Activated CD4-positive, alpha-beta memory T cell treated with anti-CD3 and anti-CD28 coated beads, Interleukin-2, amount 10 ng/mL, durations not matched to agents 7 days and 5 days (primary cell): ENCODE data around the gene CACNA1C. TPM values are rescaled to one million over a fixed set of nuclear protein-coding genes. Genes with fewer than 3 reads are reported as not detected.

Experiments used
- CTCF ChIA-PET: fragments of 350-600 bp; sonication (Branson Sonifier 250); formaldehyde crosslinking; loops from one replicate; lab custom pipeline; 2021; ENCODE audit warnings: antibody characterized with exemption, inconsistent platforms; lab: Charles Lee
- POLR2A ChIA-PET: fragments of 350-600 bp; sonication (Branson Sonifier 250); formaldehyde crosslinking; loops from one replicate; lab custom pipeline; 2021; ENCODE audit warnings: antibody characterized with exemption; lab: Charles Lee
- DNase-seq: peaks from one replicate; pipeline ENCODE4 v3.0.0-alpha.2; 2020
- H3K27ac Mint-ChIP-seq: one replicate; pipeline ENCODE4 v1.8.0; 2021; ENCODE audit warnings: mild to moderate bottlenecking, mixed read lengths
- H3K27me3 Mint-ChIP-seq: one replicate; pipeline ENCODE4 v1.8.0; 2021; ENCODE audit warnings: mixed read lengths
- H3K36me3 Mint-ChIP-seq: one replicate; pipeline ENCODE4 v1.8.0; 2021; ENCODE audit warnings: low read depth, mixed read lengths
- H3K4me1 Mint-ChIP-seq: one replicate; pipeline ENCODE4 v1.8.0; 2021; ENCODE audit warnings: mixed read lengths
- H3K4me3 Mint-ChIP-seq: one replicate; pipeline ENCODE4 v1.8.0; 2021; ENCODE audit warnings: mild to moderate bottlenecking, mixed read lengths
- H3K9me3 Mint-ChIP-seq: one replicate; pipeline ENCODE4 v1.8.0; 2021; ENCODE audit warnings: mixed read lengths
- total RNA-seq, 2 experiments: library from RNA; stranded (reverse); gene quantifications; one replicate each; pipeline ENCODE4 v1.2.3, GENCODE V29; 2021

Gene CACNA1C
- total RNA-seq, 2 experiments from 2014 or later, result 0.30 TPM

DNA sequence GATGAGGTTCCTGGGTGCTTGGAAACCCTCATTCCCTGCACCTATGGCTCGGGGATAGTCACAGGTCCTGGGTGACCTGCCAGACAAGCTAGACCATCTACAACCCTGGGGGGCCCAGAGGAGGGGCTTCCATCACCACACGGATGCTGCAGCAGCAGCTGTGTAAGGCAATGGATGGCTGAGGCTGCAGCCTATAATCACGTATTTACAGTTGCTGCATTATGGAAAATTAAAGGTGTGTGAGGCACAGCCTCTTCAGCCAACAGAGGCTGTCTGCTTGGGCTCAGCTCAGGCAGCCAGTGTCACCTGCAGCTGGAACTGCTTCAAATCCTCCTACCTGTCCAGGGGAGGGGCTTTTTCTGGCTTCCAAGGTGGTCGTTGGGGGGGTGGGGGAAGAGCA lies 268.1 kb downstream of the CACNA1C start:
- H3K27me3 Mint-ChIP-seq, result peaks cover 14% of the 10 kb centered on the region
- POLR2A ChIA-PET, result no interaction called here
- no peak overlapping the region for H3K4me3 Mint-ChIP-seq
- no peaks in the 10 kb centered on the region for H3K4me1 Mint-ChIP-seq
- no peaks in the 10 kb centered on the region for H3K9me3 Mint-ChIP-seq
- DNase-seq, result no peak
- CTCF ChIA-PET, result no interaction called here
- no peaks in the 10 kb centered on the region for H3K36me3 Mint-ChIP-seq
- no peak overlapping the region for H3K27ac Mint-ChIP-seq

DNA sequence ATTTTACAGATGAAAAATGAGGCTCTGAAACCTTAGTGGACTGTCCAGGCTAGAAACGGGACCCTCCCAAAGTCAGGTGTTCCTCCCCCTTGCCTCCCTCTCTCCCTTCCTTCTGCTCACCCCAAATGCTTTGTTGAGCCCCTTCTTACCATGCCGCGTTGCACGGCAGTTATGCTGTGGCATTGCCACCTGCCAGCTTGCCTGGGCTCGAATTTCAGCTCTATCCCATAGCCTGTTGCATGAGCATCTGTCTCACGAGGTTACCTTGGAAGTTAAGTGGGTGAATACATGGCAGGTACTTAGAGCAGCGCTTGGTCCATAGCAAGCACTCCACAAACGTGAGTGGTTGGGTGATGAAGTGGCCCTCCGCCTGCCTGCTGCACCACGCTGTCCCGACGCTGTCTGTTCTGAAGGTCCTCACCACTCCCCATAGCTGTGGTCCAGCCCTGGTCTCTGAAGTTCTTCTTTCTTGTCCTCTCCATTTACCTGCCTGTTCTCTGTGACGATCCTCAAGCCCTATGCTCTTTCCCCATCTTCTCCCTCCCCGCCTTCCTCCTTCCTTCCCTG lies 269.9 kb downstream of the CACNA1C start:
- Mint-ChIP-seq H3K27me3 (peaks cover 20% of the 10 kb centered on the region), H3K9me3 (no peaks in the 10 kb centered on the region), H3K4me1 (no peaks in the 10 kb centered on the region), H3K27ac (no peak overlapping the region), H3K36me3 (no peaks in the 10 kb centered on the region), H3K4me3 (no peak overlapping the region)
- no peak for DNase-seq
- CTCF ChIA-PET, result no interaction called here
- POLR2A ChIA-PET, result no interaction called here

DNA sequence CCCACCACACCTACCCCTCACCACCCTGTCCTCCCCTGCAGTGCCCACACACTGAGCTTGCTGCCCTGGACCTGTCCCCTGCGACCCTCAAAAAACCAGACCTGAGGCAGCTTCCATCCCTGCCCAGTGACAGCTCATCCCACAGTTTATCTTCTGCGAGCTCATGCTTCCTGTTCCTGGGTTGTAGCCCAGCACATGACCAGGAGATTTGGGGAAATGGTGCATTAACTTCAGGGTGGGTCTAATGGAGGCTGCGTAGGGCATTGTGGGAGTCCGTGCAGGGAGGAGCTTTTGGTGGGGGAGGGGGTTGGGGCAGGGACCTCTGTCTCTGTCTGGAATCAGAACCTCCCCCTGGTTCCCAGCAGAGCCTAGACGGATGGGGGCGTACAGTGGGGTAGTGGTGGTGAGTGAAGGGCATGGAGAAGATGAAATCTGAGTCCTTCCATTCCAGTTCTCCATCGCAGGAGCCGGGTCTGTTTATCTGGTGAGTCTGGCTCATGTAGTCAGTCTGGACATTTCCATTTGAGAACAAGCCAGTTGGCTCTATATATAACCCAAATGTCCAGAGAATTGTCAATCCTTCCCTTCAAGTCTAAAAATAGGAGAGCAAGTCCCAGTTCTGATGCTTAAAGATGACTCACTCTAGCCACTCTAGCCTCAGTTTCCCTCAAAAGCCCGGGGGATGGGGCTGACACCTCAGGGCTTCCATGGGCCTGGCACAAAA lies 270.9 kb downstream of the CACNA1C start:
- ChIA-PET CTCF (interaction anchor here (0.6 kb wide), 1 partner anchor 243 kb away, joined by 3 read pairs; no protein-coding TSS in a partner anchor), POLR2A (no interaction called here)
- no peaks in the 10 kb centered on the region for H3K9me3 Mint-ChIP-seq
- no peak overlapping the region for H3K27ac Mint-ChIP-seq
- H3K4me1 Mint-ChIP-seq, result no peaks in the 10 kb centered on the region
- H3K4me3 Mint-ChIP-seq, result no peak overlapping the region
- no peak for DNase-seq
- peaks cover 24% of the 10 kb centered on the region for H3K27me3 Mint-ChIP-seq
- no peaks in the 10 kb centered on the region for H3K36me3 Mint-ChIP-seq

DNA sequence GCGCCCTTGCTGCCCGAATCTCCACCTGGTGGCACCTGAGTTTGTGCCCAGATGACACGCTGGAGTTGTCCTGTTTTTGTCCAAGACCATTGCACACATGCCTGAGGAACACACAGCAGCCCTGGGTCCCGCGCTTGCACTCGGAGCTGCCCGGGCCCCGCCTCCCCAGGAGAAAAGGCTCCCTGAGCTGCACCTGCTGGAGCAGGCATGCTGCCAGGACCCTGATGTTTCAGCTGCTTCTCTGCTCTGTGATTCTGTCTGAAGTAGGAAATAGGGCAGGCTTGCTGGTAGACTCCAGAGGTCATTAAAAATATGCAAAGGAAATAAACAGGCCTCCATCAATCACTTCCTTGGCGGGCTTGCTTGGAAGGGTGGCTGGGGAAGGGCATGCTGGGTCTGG lies 271.6 kb downstream of the CACNA1C start:
- ChIA-PET CTCF (no interaction called here), POLR2A (no interaction called here)
- Mint-ChIP-seq H3K27me3 (peaks cover 30% of the 10 kb centered on the region), H3K9me3 (no peaks in the 10 kb centered on the region), H3K4me3 (no peak overlapping the region), H3K4me1 (no peaks in the 10 kb centered on the region), H3K27ac (no peak overlapping the region), H3K36me3 (no peaks in the 10 kb centered on the region)
- DNase-seq, result no peak

DNA sequence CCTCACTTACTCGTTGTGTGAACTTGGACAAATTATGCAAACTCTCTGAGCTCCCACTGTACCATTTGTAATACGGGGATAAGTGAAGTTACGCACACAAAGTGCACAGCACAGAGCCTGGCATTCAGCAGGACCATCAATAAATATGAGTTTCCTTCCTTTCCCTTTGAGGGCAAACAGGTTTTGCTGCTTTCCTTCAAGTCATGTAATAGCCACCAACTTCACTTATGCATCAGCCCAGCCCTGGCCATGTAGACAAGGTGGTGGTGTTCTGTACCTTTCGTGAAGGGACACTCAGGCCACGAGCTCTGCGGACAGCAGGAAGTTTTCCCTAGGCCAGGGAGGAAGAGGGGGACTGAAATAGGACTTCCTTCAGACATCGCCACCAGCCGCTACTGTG lies 272.7 kb downstream of the CACNA1C start:
- CTCF ChIA-PET, result no interaction called here
- Mint-ChIP-seq H3K4me3 (no peak overlapping the region), H3K36me3 (no peaks in the 10 kb centered on the region), H3K27ac (no peak overlapping the region), H3K27me3 (peaks cover 34% of the 10 kb centered on the region), H3K4me1 (no peaks in the 10 kb centered on the region), H3K9me3 (no peaks in the 10 kb centered on the region)
- DNase-seq, result no peak
- POLR2A ChIA-PET, result no interaction called here

DNA sequence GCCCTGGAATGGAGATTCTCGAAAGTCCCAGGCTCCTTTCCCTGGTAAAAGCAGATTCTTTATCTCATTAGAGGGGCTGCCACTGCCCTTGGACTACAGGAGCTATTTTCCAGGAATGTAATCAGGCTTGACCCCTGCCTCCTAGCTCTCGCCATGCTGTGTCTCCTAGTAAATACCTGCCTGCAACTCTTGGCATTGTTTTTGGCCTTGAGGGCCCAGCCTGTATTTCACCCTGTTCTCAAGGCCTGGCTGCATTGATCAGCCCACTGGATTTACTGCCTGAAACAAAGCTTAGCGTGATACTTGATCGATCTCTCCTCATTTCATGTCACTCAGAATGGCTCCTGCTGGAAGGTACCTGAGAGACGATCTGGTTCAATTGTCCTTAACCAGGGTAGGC lies 273.7 kb downstream of the CACNA1C start:
- H3K4me3 Mint-ChIP-seq, result no peak overlapping the region
- H3K9me3 Mint-ChIP-seq, result no peaks in the 10 kb centered on the region
- no peak overlapping the region for H3K27ac Mint-ChIP-seq
- no peak for DNase-seq
- H3K36me3 Mint-ChIP-seq, result no peaks in the 10 kb centered on the region
- no peaks in the 10 kb centered on the region for H3K4me1 Mint-ChIP-seq
- CTCF ChIA-PET, result no interaction called here
- H3K27me3 Mint-ChIP-seq, result peaks cover 37% of the 10 kb centered on the region
- POLR2A ChIA-PET, result no interaction called here

DNA sequence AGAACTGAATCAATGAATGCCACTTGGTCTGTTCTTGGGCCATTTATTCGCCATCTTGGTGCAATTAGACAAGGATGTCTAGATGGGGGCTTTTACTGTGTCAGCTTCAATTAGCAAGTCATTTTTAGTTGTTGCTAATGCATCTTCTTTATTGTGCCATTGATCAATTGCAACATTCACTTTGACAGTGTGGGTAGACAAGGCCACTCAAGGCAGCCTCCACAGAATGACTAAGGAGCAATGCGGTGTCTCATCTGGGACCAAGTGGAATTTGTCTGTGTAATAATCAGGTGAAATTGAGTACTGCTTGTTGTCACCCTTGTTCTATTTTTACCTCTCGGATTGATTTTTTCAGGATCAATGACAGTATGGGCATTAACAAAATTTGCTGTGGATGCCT lies 275.9 kb downstream of the CACNA1C start:
- CTCF ChIA-PET, result no interaction called here
- no peak overlapping the region for H3K4me3 Mint-ChIP-seq
- peaks cover 33% of the 10 kb centered on the region for H3K27me3 Mint-ChIP-seq
- no peaks in the 10 kb centered on the region for H3K4me1 Mint-ChIP-seq
- H3K9me3 Mint-ChIP-seq, result no peaks in the 10 kb centered on the region
- no peak for DNase-seq
- POLR2A ChIA-PET, result no interaction called here
- no peak overlapping the region for H3K27ac Mint-ChIP-seq
- H3K36me3 Mint-ChIP-seq, result no peaks in the 10 kb centered on the region

DNA sequence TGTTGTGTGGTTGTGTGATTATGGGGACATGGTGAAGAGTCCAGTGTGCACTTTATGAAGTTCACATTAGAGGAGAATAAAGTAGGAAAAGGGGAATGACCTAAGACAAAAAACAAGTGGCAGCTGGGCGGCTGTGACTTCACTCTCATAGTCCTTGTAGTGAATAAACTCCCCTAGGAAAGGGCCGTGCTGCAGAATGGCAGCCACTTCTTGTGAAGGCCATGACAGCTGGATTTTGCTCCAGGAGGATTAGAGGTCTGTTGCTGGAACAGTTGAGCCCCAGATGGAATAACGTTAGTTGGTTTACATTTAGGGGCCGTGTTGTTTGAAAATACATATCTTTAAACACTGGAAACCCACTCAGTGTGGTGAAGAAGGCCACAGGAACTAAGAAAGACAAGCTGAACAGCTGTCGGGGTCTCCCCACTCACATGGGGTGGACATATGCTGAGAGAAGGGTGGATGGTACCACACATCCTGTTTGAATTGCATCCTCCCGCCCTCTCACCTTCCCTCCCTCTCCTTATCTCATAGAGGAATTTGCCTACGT lies 276.9 kb downstream of the CACNA1C start:
- no peaks in the 10 kb centered on the region for H3K4me1 Mint-ChIP-seq
- CTCF ChIA-PET, result no interaction called here
- no peak overlapping the region for H3K4me3 Mint-ChIP-seq
- no peak for DNase-seq
- H3K36me3 Mint-ChIP-seq, result no peaks in the 10 kb centered on the region
- no peak overlapping the region for H3K27ac Mint-ChIP-seq
- peaks cover 34% of the 10 kb centered on the region for H3K27me3 Mint-ChIP-seq
- no peaks in the 10 kb centered on the region for H3K9me3 Mint-ChIP-seq
- POLR2A ChIA-PET, result no interaction called here

DNA sequence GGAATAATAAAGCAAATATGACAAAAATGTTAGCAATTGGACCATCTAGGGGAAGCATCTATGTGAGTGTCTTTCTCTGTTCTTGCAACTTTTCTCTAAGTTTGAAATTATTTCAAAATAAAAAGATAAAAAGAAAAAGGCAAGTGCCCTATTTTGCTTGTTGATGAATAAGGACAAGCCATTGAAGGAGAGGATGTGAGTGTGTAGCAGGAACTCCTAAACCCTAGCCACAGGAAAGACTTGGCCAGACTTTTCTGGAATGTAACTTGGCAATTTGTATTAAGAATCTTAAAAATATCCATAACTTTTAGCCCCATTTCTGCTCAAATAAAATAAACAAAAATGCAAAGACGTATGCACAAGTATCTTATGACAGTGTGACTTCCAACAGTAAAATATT lies 279.4 kb downstream of the CACNA1C start:
- ChIA-PET CTCF (interaction anchor here (1.0 kb wide), 1 partner anchor 28 kb away, joined by 3 read pairs; no protein-coding TSS in a partner anchor), POLR2A (no interaction called here)
- no peak overlapping the region for H3K4me3 Mint-ChIP-seq
- DNase-seq, result no peak
- H3K27me3 Mint-ChIP-seq, result peaks cover 33% of the 10 kb centered on the region
- H3K36me3 Mint-ChIP-seq, result no peaks in the 10 kb centered on the region
- H3K9me3 Mint-ChIP-seq, result no peaks in the 10 kb centered on the region
- no peak overlapping the region for H3K27ac Mint-ChIP-seq
- H3K4me1 Mint-ChIP-seq, result no peaks in the 10 kb centered on the region

DNA sequence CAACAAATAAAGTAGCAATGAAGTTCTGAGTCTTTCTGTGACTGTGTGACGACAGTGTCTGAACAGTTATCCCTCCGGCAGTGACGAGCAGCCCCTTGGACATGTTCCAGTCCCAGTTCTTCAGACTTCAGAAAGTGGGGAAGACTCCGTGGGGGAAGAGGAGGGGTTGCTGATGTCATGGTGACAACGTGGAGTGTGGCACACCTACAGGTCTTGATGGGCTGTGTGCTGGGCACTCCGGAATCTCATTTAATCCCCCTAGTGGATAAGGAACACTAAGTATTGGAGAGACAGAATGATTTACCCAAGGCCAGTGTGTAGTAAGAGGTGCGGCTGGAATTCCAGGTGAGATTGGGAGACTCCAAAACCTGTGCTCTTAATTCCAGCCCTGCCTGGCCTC lies 280.2 kb downstream of the CACNA1C start:
- no peak for DNase-seq
- H3K4me3 Mint-ChIP-seq, result no peak overlapping the region
- no peaks in the 10 kb centered on the region for H3K36me3 Mint-ChIP-seq
- H3K27ac Mint-ChIP-seq, result no peak overlapping the region
- POLR2A ChIA-PET, result no interaction called here
- CTCF ChIA-PET, result no interaction called here
- H3K9me3 Mint-ChIP-seq, result no peaks in the 10 kb centered on the region
- H3K27me3 Mint-ChIP-seq, result peaks cover 32% of the 10 kb centered on the region
- H3K4me1 Mint-ChIP-seq, result no peaks in the 10 kb centered on the region

DNA sequence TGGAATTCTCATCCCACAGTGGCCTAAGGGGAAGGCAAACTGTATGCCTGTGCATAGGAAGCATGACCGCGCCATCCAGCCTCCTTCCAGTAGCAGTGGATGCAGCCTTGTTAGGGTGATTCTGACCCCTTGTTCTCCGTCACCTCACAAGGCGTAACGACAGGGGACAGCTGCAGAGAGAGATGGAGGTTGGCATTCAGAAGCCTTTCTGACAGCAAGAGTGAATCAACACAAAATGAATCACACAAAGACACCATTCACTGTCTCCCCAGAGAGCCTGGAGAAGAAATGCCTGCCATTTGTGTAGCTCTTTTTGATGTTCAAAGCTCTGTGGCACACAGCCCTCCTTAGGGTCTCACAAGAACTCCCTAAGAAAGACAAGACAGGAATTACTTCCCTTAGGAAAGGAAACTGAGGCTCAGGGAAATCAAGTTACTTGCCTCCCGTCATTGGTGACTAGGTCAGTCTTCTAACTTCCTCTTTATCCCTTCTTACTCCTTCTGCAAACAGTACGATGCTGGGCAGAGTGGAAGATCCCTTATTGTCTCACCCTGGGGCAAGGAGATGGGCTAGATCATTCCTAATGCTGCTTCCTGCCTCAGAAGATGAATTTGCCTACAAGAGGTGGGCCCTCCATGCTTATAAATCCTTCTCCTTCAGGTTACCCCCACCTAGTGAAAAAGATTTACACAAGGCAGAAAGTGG lies 280.9 kb downstream of the CACNA1C start:
- POLR2A ChIA-PET, result no interaction called here
- Mint-ChIP-seq H3K4me3 (no peak overlapping the region), H3K9me3 (no peaks in the 10 kb centered on the region), H3K4me1 (no peaks in the 10 kb centered on the region), H3K36me3 (no peaks in the 10 kb centered on the region), H3K27me3 (peaks cover 29% of the 10 kb centered on the region), H3K27ac (no peak overlapping the region)
- CTCF ChIA-PET, result no interaction called here
- DNase-seq, result no peak

DNA sequence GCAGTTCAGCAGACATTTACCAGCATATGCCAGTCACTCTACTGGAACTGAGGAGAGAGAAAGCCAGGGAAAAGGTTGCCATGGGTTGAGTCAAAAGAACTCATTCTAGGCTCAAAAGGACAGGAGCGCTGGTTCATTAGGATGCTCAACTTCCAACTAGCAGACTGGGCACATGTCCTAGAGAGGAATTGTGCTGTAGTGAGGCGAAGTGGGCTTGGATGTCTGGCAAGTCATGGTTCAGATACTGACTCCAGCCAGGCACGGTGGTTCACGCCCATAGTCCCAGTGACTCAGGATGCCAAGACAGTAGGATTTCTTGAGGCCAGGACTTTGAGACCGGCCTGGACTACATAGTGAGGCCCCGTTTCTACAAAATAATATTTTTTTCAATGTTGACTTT lies 281.5 kb downstream of the CACNA1C start:
- CTCF ChIA-PET, result no interaction called here
- Mint-ChIP-seq H3K36me3 (no peaks in the 10 kb centered on the region), H3K27me3 (peaks cover 23% of the 10 kb centered on the region), H3K4me3 (no peak overlapping the region), H3K9me3 (no peaks in the 10 kb centered on the region), H3K27ac (no peak overlapping the region), H3K4me1 (no peaks in the 10 kb centered on the region)
- POLR2A ChIA-PET, result no interaction called here
- no peak for DNase-seq

DNA sequence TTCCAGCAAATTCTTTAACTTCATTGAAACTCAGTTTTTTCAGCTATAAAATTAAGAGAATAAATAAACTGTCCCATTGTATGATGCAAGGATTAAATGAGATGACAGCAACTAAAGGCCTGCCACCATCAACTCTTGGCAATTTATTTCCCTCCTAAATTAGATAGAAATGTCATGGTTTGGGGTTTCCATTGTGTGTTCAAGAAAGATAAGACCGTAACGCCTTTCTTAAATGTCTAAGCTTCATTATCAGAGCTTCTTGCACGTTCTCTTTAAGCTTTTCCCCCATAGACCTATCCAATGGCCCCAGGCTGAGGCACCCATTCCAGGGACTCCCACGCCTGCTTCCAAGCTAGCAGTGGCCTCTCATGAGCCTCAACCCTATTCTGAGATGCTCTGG lies 281.9 kb downstream of the CACNA1C start:
- CTCF ChIA-PET, result no interaction called here
- POLR2A ChIA-PET, result no interaction called here
- Mint-ChIP-seq H3K27me3 (peaks cover 21% of the 10 kb centered on the region), H3K4me3 (no peak overlapping the region), H3K36me3 (no peaks in the 10 kb centered on the region), H3K27ac (no peak overlapping the region), H3K9me3 (no peaks in the 10 kb centered on the region), H3K4me1 (no peaks in the 10 kb centered on the region)
- no peak for DNase-seq
